GM19397 (cell line): Measurements from ENCODE around the gene RNF220.
"Not testable (repeated sequence)": the region's sequence is repeated elsewhere in the genome, so short reads cannot be mapped to it uniquely, and the experiment has no call there.

ENCODE experiments used
- ATAC-seq: cut with Tn5 transposase; IDR thresholded peaks from one replicate; pipeline ENCODE4 v1.9.1; 2021; ENCODE audit warnings: mild to moderate bottlenecking, moderate library complexity; ENCODE audit not compliant: unreplicated experiment

The RNF220 gene

DNA sequence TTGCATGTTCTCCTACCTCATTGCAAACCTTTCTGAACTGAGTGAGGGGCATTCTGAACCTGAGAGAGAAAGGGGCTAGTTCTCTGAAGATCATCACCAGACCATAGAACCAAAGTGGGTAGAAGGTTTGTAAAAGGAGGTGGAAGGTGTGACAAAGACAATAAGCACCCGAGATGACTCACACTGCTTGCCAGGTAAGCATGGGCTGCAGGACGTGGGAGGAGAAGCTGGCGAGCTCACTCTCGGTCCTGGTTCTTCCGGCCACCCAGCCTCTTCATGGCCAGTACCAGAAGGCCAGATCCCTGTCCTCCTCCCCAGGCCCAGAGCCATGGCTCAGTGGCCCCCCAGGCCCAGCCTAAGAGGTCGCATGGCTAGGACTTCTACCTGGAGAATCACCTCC is 140.9 kb downstream of the RNF220 start:
- no peak for ATAC-seq

DNA sequence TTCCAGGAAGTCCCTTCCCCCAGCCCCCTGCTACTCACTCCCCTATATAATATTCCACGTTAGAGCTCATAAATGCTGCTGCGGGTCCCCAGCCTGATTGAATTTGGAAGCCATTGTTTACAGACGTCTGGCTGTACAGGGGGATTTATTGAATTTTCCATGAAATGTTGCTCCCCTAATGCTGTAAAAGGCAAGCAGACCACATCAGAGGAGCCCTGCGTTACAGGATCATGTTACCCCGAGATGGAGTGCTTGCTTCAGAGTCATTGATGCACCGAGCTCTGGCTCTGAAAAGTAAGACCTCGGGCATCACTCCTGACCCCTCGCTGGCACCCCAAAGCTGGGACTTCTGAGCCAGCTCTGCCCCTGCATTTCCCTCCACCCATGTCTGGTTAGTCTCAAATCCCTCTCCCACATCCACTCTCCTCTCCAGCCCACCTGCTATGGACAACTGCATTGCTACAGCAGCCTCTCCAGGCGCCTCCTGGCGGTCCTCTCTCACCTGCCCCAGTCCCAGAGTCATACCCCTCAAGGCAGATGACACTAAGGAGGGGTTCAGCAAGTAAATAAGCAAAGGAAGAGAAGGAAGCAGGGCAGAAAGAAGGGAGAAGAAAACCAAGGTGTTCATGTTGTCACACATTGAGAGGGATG is 141.5 kb downstream of the RNF220 start:
- no peak for ATAC-seq

DNA sequence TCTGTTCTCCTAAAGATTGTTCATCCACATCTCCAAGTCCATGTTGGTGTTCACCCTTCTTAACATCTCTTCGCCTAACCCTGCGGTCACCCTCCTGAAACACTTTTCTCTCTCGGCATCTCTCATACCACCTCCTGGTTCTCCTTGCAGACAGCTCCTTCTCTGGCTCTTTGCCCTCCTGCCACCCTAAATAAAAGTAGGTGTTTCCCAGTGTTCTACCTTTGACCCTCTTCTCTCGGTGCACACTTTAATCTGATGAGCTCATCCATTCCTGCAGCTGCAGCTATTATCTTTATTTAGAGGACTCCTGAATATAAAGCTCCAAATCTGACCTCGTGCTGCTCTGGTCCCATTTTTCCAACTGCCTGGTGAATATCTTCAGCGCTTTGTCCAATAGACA is 142.3 kb downstream of the RNF220 start:
- ATAC-seq = no peak

DNA sequence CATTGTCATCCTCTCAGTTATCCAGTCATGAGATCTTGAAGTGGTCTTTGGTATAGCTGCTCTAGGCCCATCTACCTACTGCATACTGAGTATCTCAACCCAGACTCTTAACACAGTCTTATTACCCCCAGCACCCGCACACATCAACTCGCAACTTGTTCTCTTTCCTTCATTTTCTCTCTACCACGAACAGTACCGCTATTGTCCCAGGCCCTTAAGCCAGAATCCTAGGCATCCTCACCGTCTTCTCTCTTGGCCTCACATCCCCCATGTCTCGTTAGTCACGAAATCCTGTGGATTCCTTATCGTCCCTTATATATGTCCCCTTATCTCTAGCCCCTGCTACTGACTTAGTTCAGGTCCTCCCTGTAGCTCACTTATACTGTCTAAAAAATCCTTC is 142.8 kb downstream of the RNF220 start:
- ATAC-seq = no peak

DNA sequence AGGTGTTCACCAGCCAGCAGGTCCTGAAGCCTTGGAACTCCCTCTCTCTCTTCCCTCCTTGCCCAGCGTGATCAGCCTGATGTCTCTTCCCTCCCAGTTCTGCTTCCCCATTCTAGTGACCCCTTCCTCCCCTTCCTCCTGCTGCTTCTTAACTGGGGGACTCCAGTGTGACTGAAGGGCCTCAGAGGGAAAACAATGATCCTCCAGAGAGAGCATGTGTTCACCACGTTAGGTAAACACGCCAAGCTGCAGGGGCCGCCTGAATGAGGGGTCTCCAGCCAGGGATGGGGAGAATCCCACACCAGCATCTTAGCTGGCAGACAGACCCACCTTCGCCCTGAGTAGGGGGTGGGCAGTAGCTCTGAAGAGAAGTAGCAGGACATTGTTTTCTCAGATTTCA is 144.5 kb downstream of the RNF220 start:
- no peak for ATAC-seq

DNA sequence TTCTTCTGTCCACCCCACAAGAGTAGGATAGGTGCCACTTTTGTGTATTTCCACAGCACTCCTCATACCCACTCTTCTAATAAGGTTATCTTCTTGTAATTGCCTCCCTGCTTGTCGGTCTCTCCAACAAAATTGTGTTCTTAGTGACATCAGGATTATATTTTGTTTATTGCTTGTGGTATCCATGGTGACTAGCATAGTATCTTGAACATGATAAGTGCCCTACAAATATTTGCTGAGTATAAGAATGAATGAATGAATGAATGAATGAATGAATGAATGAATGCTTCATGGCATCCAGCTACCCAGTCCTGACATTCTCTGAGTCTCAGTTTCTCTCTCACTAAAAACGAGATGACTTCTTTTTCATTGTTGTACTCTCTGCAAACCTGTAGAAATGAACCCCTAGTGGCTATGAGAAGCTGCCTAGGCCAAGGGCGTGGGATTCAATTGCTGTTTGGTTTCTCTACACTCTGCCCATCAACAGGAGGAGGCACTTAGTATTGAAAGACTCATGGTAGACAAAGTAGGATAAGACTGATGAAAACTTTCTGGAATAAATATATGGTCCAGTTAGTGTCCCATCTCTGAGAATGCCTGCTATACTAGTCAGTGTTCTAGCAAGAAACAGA is 148.2 kb downstream of the RNF220 start:
- ATAC-seq = no peak

DNA sequence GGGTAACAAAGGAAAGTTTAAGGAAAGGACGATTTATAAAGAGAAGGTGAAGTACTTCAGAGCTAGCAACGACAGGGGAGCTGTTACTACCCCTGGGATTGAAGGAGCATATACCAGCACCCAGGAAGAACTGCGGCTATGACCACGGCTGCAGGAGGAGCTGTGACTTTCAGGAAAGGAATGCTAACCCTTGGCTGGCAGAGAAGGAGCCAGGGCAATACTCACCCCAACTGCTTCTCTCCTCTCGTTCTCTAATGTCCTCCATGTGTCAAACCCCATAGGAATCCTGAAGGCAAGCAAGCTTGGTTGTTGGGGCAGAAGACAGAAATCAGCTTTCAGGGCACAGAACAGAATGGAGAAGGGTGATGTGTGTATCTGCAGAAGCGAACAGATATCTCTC is 148.7 kb downstream of the RNF220 start:
- ATAC-seq = no peak

DNA sequence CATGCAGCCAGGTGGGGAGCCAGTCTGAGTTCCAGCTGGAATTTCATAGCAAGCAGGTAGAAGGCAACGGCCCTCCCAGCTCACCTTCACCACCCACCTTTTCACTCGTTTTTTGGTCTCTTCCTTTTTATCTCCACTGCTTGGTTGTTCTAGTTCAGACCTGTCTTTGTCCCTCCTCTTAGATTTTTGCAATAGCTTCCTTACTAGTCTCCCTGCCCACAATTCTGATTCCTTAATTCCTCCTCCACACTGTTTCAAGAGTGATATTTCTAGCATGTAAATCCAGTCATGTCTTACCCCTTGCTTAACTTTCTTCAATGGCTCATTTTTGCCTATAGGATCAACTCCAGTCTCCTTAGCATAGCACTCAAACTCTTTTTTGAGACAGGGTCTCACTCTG is 149.7 kb downstream of the RNF220 start:
- ATAC-seq = no peak

DNA sequence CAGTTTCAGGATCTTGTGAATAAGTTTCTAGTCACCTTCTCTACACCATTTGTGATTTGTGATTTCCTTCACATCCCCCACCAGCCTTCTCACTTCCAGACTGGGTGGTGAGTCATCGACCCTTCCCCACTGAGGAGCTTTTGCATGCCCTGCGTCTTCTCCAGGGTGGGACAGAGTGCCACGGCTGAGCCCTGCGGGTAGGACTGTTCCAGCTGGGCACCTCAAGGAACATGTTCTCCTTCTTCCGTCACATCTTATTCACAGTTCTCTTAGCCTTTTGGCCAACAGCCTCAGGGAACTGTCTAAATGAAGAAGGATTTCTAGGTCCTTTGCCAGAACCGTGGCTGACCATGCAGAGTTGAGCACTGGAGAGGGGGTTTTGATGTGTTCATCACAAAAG is 152.7 kb downstream of the RNF220 start:
- ATAC-seq = no peak

DNA sequence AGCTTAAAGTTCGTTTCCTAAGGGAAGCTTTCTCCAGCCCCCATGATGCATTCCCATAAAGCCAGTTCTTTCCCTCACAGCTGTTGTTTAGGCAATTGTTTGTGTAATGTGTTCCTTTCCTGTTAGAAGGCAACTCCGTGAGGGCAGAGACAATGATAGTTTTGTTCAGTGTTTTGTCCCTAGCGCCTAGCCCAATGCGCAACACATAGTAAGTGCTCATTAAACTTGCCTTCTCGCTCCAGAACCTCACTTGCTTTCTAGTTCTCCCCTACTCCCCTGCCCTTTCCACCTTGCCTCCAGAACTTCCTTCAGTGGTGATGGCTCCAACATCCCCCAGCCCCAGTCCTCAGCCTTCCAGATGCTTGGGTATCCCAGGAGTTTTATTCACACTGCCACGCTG is 153.8 kb downstream of the RNF220 start:
- ATAC-seq = no peak

DNA sequence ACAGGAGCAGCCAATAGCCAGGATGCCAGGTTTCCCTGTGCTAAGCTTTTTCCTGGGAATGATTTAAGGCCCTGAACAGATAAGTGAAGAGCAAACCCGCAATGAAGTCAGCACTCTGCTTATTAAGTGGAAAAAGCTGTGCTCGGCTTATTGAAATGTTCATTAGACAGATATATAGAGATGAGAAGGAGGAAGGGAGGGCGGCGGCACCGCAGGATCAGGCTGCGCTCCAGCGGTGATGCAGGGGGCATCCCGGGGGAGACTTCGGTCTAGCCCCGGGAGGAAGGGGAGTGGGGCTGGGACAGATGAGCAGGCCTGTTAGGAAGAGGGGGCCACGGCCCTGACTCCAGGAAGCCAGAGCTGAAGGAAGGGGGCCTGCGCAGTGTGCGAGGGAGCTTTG is 154.3 kb downstream of the RNF220 start:
- no peak for ATAC-seq

DNA sequence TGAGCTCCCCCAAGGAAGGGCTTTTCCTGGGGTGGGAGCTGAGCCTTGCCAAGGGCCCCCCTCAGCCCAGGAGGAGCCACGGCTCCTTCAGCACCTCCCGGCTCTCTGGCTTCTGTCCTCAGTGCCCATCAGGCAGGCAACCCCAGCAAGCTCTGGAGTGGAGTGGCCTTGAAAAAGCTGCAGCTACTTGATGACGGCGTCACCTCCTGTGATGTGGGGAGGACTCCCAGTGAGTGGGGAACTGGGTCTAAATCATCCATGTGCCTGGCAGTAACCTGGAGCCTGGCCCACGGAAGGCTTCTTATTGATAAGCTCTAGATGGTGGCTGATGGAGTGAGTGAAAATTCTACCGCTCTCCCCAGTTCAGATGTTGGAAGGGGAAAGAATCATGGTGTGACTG is 154.9 kb downstream of the RNF220 start:
- no peak for ATAC-seq

DNA sequence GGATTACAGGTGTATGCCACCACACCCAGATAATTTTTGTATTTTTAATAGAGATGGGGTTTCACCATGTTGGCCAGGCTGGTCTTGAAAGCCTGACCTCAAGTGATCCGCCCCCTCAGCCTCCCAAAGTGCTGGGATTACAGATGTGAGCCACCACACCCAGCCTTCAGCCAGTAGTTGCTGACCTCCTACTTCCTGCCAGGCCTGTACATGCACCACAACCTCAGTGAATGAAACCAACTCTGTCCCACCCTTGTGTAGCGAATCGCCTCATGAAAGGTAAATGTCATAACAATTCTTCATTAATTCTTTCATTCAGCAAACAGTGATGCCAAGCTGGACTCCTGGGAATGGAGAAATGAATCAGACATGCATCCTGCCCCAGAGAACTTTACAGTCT is 155.6 kb downstream of the RNF220 start:
- not testable (repeated sequence) for ATAC-seq

DNA sequence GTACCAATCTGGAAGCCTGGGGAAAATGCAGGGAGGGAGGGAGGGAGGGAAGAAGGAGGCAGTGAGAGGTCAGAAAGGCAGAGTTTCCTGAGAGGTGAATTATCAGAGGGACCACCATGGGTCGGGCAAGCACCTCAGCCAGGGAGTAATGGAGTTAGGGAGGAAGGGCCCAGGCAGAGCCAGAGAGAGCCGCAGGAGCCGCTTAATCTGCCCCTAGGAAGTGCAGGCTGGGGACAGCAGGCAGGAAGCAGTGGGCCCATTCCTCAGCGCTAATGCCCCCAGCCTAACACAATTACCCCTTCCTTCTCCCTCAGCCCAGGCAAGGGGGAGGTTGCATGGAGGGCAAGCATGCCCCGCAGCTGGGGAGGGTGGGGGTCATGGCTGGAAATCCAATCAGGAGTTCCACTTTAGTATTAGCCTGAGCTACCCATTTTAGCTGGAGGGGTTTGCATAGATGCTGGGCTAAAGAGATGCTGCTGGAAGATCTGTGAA is 160.2 kb downstream of the RNF220 start:
- ATAC-seq = no peak

DNA sequence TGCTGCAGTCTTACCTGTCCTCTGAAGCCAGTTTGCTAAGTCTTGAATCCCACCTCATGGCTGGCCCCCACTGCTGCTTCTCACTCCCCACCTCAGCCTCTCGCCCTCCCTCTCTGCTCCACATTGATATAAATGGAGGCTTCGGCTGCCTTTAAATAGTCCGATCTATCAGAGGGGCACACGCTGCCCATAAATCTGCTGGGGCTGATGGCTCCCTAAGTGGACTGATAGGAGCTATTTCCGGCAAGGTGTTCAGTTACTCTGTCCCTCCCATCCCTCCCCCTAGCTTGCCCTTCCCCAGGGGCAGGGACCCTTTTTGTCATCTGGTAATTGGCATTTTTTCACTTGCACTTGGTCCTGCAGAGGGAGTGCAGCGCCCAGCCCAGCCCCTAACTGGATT is 160.8 kb downstream of the RNF220 start:
- ATAC-seq = no peak

DNA sequence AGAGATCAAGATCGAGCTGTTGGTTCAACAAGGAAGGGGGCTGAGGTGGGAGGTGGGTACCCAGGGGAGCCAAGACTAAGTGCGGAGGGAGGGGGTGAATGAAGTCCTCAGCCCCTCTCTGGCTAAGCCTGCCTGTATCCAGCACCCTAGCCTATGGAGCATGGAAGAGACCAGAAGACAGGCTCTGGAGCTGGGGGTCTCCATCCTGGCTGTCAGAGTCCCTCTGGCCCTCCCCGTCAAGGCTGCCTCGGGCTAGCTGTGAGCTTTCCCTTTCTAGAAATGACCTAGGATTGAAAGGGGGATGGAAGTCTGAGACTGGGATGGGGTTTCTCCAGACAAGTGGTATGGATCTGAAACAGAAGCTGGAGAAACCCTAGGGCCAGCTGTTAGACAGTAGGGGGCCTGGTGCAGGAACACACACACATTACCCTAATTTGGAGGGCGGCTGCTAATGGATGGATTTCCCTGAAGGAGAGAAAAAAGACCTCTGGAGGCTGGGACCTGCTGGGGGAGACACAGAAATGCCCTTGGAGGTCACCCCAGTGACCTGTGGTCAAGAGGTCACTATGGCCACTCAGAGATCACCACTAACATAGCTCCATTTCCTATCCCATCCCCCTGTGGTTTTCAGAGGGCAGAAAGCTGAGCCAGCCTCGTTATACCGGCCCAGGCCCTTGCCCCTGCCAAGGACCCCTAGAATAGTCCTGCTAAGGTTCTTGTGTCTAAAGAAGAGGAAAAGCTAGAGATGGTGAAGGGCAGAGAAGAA is 161.4 kb downstream of the RNF220 start:
- ATAC-seq = no peak

DNA sequence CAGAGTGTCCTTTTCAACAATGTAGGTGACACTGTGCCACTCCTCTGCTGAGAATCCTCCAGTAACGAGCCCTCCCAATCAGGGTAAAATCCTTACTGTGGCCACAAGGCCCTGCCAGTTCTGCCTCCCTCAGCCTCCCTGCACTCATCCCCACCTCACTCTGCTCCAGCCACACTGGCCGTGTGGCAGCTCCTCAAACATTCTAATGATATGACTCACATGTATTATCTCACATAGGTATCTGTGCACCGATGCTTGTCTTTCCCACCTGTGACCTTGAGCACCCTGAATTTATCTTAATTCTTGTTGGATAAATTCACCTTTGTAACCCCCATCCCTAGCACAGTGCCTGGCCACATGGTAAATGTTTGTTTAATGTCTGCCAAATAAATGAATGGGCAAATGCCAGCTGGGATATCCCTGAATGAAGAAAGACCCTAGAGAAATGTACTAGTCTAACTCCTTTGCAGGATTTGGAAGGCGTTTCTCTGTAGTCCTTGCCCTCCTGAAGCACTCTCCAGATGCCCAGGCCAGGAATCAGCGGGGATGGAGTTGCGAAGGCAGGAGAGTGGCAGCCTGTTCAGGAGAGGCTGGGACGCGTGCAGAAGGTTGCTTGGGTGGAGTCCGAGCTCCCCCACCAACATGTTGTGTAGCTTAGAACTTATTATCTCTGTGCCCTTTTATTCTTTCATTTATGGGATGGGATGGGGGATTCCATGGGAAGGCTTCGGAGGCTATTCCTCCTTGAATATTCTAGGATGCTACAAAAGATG is 163.3 kb downstream of the RNF220 start:
- ATAC-seq = no peak

DNA sequence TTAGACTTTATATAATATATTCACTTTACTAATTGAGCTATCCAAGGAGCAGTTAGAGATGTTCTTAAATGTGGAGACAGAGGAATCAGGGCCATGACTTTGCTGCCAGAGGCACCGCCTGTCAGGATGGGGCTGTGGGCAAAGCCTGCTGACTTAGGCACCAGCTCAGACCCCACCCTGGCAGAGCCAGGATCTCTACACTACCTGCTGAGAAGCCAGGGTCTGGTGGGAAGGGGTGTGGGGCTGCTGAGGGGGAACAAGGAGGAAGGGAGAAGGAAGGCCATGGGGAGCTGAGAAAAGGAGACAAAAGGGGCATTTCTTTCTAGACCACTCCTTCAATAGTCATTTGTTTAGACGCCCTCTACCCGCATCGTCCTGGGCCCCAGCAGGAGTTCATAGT is 164.4 kb downstream of the RNF220 start:
- ATAC-seq = no peak

DNA sequence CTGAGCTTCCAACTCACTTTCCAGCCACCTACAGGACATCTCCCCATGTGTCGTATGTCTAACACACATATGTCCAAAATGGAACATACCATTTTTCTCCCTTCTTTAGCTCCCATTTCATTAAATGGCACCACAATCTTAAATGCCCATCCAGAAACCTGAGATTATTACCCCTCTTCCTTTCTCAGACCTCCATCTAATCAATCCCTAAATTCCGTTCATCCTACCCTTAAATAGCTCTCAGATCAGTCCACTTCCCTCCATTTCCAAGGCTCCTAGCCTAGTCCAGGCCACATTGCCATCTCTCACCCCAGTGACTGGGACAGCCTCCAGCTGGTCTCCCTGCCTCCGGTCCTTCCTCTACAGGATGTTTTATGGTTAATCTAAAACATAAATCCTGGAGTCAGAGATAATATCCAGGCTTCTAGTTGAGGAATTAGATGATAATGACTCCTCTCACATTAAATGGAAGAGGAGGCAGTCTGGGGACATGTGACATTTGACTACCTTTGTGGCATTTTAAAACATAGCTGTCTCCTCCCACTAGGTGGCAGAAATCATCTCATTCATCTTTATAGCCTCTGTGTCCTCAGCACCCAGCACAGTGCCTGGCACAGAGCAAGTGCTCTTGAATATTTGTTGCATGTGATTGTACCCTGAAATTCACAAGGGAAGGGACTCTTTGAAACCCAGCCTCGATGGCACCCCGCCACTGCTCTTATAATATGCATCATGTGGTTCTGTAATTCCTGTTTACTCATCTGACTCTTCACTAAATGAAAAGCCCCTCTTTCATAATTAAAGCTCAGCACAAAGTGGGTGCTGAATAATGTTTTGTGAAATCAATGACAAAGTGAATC is 166.9 kb downstream of the RNF220 start:
- ATAC-seq = no peak

DNA sequence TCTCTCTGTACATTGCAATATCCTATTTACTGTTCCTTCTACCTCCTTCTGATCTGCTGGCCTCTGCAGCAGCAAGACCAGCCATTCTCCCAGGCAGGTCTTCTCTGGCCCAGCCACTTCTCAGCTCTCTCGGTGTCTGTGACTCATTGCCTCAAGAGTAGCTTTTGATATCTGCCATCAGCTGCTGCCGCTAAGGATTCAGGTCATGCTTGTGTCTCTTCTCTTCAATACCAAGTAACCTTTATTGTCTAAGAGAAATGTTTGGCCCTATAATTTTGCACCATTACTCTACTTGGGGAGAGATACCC is 167.5 kb downstream of the RNF220 start:
- no peak for ATAC-seq

DNA sequence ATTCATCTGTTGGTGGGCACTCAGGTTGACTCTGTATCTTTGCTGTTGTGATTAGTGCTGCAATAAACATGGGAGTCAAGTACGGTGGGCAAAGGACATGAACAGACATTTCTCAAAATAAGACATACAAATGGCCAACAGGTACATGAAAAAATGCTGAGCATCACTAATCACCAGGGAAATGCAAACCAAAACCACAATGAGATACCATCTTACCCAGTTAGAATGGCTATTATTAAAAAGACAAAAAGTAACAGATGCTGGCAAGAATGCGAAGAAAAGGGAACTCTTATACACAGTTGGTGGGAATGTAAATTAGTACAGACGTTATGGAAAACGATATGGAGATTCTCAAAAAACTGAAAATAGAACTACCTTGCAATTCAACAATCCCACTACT is 170.3 kb downstream of the RNF220 start:
- no peak for ATAC-seq
